Measurements from ENCODE around the gene SV2B.

SV2B gene

DNA sequence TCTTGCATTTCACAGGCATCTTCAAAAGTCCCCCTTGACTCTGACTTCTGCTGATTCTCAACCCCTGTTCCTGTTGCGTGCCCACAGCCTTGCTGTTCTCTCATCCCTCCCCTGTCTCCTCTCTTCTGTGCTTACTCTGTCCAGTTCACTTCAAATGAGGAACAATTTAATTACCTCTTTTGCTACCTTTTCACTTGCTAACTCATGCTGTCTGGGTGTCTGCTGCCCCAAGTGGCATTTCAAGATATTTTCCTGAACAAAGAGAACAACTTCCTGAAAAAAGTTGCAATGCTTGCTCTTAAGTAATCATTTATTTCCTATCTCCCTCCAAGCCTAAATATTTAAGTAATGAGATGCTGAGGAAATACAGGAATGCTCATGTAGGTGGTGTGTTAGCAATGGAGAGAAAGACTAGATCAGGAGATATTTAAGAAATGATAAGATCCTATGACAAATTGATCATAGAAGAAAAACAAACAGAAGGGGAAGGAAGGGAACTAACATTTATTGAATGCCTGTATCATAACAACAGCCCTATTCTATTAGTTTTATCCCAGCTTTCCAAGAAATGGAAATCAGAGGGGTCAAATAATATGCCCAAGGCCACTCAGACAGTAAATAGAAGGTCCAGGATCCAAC, 42.2 kb downstream of the SV2B start:
- DNase-seq, result peak; percentile 4

DNA sequence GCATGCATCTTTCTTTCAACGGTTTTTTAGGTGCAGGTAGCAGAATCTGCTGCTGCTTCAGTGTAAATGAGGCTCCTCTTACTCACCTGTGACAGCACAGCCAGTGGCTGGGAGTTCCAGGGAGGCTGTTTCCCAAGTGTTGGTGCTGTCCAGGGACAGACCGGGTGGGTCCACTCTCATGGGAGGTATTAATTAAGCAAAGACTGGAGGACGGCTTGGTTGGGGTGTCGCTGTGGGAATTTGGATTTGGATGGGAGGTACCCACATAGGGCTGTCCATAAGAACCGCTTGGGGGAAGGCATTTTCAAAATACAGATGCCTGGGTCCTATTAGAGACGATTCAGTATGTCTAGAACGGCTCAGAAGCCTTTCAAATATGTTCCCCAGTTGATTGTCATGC, 42.9 kb downstream of the SV2B start:
- no peak for DNase-seq

DNA sequence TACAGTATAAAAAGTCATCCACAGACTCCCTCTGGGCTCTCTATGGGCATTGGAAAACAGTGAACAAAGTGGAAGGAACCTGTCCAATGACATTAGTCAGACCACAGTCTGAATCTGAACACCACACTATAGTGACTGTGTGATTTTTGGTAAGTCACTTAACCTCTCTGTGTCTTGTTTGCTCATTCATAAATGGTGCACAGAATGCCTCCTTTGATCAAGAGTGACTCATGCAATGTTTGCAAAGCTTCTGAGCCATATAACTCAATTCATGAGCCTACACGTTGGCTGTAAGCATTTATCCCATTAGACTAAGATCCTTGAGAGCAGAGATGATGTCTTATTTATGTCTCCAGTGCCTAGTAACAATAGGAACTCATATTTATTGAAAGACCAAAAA, 46.7 kb downstream of the SV2B start:
- no peak for DNase-seq

DNA sequence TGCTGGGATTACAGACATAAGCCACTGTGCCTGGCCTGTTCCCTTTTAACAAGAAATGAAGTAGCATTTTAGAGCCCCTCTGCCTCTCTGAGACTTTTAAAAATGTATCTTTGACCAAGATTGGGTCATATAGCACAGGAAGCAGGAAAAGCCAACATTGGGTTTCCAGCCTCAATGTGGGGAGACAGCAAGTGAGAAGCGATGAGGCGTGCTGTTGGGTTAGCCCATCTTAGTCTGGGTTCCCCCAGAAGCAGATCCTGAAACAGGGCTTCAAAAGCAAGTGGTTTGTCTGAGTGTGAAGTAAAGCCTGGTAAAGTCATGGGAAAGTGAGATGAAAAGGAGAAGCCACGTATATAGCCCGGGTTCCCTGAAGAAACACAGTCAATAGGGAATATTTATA, 48.2 kb downstream of the SV2B start:
- DNase-seq, result no peak

DNA sequence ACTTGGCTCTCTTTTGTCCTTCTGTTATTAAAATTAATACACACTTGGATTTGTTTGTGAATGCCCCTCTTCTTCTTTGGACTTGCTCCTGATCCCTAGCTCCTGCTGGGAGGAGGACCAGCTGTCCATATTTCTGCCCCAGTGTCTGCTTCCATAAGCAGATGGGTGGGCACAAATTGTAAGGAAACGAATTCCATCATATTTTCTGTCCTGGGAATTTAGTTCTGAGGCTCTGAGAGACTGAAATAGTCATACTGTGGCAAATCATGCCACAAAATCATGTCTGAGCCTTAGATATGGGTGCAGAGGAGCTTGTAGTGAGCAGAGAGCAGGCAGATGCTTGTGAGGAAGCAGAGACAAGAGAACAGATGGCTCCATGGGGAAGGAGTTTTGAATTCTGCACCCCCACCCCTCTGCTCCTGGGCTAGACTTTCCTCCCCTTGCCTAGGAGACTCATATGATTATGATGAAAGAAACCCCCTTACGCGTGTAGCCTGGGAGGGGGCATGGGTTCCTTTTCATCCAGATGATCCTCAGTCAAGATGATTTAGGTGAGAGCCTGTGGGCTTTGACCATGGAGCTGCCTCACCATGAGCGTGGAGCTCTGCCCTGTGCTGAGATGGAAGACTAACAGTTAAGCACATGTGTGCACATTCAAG, 50.6 kb downstream of the SV2B start:
- peak; percentile 3 for DNase-seq

DNA sequence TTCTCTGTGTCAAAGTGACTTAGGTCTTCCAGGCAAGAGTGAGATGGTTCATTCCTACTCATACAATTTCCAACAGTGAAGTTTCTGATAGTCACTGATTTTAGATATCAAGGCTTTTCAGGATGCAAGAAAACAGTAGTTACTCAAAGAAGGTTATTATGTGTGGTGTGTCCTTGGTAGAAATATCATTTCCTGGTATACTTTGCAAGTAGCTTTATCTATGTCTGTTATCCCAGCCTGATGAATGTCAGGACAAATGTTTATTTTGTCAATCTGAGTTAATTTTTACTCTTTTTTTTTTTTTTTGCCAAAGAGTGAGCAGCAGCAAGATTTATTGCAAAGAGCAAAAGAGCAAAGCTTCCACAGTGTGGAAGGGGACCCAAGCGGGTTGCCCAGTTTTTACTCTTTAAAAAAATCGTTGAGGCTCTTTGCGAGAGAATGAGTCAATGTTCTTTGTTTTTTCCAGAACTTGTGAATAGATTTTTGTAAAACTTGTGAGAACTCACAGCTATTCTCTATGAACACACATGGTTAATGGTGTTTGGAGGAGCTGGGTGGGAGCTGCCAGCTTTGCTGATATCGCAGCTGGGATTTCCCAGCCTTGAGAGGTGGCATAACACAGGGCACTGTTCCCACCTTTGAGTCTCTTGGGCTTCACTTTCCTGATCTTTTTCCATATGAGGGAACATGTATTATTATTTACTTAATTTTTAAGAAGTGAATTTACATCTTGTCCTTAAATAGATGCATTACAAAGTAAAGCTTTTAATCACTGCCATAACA, 51.9 kb downstream of the SV2B start:
- DNase-seq, result no peak

DNA sequence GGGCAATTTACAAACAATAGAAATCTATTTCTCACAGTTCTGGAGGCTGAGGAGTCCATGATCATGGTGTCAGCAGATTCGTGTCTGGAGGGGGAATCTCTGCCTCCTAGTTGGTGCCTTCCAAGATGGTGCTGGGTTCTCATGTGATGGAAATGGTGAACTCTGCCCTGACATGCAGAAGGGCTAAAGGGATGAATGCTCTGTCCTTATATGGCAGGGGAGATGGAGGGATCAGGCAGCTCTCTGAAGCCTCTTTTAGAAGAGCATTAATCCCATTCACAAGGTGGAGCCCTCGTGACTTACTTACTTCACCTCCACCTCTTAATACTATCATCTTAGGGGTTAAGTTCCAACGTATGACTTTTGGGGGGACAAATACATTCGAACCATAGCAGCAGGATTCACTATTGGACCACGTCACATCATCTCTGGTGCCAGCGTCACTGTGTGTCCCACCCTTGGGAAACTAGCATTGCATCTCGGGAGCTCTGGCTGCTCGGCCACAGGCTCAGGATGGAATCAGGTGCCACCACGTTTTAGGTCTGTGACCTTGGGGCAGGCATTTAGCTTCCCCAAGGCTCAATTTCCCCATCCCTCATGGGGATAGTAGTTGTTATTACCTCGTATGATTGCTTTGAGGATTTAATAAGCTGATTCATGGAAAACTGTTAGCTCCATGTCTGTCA, 53.0 kb downstream of the SV2B start:
- no peak for DNase-seq

DNA sequence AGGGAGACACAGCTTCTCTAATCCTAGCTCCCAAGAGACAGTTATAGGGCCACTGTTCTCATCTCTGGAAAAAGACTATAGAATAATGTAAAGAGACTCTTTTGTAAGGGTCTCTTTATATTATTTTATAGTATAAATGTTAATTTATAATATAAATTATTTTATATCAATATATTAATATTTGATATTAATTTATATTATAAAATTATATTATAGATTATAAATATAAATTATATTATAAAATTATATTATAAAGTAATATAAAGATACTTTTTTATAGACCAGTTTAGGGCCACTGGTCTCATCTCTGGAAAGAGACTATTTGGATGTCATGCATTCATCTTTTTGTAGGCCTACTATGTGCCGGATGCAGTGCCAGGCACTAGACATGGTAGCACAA, 53.9 kb downstream of the SV2B start:
- no peak for DNase-seq

DNA sequence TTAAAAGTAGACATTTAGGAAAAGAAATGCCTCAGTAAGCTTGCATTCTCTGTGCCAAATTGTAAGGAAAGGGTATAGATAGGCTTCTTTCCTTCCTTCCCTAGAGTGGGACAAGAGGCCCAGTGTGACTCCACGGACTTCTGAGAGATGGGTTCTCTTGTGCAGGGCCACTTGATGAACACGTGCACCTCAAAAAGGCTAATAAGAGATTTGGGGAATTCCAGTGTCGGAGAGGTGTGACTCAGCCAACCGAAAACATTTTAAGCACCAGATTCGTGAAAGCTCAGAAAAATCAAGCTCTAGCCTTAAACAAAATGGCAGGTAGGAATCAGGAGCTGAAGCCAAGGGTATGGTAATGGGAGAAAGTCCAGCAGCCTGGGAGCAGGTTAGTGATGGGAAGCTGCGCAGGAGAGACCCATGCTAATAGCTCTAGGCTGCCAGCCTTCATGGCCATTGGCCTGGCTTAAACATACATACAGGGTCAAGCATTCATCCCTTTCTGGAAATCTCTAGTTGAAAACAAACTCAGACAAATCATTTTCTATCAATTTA, 56.2 kb downstream of the SV2B start:
- DNase-seq, result no peak

DNA sequence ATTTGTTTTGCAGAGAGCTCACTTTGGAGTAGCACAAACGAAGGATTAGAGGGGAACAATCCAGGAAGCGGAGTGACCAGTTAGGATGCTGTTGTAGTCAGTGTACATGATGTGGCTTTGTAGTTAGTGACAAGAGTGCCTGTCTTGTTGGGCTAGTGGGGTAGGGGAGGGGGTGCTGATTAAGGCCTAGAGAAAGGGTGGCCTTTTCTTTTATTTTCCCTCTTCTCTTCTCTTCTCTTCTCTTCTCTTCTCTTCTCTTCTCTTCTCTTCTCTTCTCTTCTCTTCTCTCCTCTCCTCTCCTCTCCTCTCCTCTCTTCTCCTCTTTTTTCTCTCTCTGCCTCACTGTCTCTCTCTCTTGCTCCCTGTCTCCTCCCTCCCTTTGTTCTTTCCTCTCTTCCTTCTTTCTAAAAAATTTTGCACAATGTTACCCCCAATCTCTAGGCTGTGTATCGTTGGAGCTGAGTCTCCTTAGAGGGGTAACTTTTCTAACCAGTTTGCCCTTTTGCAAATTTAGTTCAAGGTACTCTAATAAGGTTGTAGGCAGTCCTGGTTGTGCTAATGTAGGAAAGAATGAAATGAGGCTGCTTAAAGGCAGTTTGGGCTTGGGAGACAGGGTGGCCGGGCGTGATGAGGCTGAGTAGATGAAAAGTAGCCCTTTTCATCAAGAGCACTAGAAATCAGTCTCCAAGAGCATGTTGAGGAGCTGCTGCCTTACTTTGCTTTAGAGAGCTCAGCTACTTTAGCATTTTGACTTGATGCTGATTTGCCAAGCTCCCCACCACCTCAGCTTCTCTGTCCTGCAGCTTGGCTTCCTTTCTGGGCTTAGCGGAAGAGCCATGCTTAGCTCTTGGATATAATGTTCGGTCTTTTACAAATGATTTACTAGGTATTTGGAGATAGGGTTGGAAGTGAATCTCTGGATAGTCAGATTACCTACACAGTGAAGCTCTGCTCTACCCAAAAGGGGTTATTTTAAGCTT, 58.6 kb downstream of the SV2B start:
- peak; percentile 37 for DNase-seq

DNA sequence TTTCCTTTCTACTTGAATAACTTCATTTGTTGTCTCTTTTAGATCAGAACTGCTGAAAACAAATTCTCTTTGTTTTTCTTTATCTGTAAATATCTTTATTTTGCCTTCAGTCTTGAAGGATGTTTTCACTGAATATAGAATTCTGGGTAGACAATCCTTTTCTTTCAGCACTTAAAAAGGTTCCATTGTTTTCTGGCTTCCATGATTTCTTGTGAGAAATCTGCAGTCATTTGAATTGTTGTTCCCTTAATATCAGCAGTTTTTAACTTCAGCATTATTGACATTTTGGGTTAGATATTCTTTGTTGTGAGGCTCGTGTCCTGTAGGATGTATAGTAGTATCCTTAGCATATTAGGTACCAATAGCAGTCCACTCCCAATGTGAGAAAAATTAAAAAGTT, 65.8 kb downstream of the SV2B start:
- no peak for DNase-seq

DNA sequence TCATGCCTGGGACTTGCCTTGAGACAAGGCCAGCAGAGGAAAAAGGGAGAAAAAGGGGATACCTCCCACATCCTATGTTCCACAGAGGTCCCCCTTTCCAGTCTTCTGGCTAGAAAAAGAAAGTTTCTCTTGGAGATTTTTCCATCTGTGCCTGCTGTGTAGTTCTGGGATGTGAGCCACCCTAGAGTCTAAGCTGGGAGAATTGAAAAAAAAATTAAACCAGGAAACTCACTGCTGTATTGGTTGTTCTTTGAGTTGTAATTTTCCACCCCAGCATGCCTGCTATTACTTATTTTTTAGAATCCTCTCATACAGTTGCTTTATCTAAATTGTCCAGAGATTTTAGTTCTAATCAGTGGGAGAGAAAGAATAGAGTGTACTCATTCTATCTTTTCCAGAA, 68.4 kb downstream of the SV2B start:
- no peak for DNase-seq

DNA sequence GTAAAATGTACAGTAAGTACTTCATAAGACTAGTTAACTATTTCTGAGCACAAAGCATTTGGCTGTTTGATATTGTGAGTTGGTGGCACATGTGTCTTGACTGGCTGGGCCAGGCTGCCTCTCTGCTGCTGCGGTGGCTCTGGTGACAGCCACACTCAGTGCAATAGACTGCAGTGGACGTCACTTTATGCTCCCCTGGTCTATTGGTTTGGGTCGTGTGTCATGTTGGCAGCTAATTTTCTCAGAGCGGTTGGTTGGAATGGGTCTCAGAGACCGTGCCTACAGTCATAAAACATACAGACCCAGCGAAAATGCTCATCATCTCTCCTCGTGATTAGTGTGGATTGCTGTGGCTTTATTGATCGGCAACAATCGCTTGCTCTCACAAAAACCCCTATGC, 71.3 kb downstream of the SV2B start:
- no peak for DNase-seq

DNA sequence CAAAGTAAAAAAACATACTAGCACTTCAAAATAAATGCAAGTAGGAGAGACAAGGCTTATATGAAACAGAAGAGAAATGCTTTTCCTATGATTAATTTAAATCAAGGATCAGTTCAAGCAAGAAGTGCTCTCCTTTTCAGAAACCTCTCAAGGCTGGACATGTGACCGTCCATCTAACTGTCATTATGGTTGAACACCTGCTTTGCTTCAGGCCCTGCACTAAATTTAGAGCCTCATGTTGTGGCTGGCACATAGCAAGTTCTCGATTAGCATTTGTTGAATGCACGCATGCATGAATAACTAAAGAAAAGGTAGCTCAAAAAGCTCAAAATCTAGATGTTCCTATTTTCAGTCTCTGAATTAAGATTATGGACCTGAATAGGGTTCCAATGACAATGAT, 82.0 kb downstream of the SV2B start:
- no peak for DNase-seq

DNA sequence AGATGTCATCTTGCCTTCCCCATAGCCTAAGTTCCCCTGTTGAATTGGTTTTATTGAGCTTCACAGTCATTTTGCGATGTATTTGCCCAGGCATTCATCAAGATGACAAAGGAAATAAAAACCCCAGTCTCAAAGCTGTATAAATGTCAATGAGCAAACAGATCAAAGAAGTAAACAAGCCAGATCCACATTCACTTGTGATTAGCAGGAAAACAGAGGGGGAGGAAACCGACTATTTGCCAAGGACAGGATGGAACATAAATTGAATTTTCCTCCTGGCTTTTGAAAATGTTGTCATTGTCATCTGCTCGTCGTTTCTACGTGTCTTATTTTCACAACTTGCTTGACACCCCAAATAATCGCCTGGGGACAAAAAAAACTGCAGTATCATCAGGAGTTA, 83.5 kb downstream of the SV2B start:
- DNase-seq, result peak; percentile 26

DNA sequence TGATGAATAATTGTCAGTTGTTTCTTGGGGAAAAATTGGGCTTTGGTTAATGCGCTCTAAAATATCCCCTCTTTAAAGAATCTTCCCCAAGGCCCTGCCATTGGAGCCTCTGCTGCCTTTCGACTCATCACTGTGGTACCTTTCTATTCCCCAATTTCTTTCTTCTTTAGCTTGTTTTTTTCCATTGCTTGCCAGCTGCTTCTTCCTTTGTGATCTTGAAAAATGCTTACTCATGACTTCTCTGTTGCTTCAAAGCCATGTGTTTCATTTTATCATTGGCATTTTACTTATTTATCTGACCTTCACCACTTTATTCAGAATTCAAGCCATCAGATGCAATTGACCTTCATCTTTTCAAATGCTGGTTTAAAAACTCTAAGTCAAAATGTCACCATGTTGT, 84.4 kb downstream of the SV2B start:
- no peak for DNase-seq

DNA sequence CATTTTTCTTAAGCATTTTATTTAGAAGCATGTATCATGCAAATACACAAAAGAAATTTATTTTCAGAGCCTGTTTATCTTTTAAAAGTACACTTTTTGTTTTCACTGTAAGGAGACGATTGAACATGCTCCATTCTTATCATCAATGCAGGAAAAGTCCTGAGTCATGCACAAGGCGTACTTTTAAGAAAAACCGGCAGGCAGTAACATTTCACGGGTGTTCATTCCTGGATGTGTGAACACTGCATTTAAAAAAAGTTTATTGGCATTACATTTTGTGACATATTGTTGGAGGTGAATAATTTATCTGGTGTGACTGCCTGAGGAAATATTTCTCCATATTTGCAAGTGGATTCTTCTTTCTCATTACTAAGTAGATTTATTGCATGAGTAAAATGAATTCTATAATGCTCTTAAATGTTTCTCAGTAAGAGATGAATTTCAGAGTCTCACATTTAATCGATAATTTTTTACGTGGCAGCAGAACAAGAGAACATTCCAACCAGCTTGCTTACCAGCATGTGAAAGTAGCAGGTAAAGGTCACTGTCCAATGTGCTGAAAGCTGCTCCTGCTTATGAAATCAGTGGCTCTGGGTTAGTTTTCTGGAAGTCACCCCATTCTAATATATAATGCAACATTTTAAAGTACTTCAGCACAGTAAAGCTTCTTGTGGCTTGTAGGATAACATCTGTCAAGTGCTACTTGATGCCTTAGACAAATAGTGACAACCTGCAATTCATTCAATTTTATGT, 87.0 kb downstream of the SV2B start:
- DNase-seq, result no peak

DNA sequence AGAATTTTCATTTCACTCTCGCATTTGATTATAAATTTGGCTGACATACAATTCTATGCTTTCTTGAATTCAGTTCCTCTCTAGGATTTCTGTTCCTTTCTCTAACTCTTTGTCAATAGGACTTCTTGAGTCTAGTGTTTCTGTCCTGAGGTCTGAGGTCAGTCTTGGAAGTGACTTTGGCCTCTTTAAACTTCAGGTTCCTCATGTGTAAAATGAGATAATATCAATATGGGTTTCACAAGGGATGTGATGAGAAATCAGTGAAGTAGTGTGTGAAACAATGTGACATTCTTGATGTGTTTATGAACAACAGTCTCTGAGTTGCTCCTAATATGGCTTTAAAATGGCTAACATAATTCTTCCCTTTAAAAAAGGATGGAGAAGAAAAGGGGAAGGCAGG, 92.2 kb downstream of the SV2B start:
- DNase-seq, result no peak

DNA sequence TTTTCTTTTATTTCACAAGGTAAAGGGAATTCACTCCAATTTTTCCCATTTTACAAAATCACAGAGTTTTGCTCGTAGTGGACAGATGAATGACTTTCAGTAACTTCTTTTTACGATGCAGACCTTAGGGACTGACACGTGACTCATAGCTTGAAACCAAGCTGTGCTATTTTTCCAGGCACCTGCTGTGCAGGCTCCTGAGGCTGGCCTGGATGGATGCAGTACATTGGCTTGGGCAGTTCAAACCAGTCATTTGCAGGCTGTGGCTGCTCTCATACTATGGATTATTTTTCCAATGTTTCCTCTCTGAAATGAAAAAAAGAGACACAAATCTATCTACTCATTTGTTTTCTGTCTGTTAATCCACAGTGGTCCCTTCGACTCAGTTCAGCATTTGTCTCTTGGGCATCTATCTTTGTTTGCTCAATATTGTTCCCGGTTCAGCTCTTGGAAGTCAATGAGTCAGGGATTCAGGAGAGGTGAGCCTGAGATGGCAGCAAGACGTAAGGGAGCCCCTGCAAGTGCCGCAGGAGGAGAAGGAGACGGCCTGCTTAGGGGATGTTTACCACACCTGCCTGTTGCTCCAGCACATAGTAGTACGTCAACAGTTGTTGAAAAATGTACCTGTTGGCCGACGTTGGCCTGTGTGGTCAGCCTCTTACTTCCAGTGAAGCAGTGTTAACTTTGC, 92.8 kb downstream of the SV2B start:
- peak; percentile 28 for DNase-seq

DNA sequence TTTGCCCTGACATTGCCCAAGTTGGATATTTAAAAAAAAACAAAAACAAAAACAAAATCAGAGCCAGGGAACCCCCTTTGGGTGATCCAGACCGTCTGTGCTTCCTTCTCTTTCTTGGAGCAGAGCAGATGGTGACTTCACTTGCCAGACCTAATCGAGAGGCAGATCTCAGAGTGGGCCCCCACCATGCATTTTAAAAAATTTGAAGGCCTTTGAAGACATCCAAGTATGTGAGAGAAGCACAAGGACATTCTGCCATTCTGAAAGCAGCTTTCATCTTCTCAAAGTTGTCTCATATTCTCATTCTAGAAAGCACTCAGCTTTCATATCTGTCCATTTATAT, 93.3 kb downstream of the SV2B start:
- DNase-seq, result no peak

DNA sequence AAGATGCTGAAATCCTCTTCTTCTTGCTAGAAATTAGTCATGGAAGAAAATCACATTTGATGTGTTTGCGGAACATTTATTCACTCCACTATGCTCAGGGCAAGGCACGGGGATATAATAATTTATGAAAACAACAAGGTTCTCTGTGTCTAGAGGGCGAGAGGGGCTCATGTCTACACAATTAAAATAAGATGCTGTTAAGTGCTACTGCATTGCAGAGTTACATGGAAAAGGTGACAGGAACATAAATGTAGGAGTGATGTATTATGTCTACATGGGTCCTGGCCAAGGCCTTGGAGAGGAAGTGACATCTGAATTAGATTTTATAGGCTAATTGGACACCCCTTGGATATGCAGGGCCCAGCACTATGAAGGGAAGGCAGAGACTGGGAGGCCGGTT, 96.1 kb downstream of the SV2B start:
- DNase-seq, result no peak

All from NCI-H510A treated with DMSO at 0.1 percent for 48 hours (cell line).